GOT3 (cell line): ENCODE data around the gene DOK7.

Source experiments
- DNase-seq: peaks from one replicate; lab custom pipeline; 2025; ENCODE audit warnings: mixed read lengths; lab: John Stamatoyannopoulos, UW

The DOK7 gene

DNA sequence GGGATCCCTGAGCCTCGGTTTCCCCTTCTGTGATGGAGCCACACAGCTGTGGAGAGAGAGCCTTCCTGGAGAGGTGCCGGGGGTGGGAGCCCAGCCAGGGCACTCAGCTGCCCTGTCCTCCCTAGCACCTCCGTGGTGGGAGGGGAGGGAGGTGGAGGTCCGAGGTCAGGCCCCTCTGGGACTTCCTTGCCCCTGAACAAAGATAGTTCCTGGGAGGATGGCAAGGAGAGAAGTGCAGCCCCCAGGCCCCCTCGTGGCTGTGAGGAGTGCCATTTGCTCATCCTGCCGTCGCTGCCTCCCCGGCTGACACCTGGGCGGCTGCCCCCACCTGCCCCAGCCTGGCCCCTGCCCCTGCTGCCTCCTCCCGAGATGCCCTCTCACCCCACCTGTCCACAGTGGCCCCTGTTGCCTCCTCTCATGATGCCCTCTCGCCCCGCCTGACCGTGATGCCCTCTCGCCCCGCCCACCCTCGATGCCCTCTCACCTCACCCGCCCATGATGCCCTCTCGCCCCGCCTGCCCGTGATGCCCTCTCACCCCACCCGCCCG, 12.7 kb downstream of the DOK7 start:
- DNase-seq, result no peak

GRCh38 chr4:3476341-3476747, 13.2 kb downstream of the DOK7 start:
- DNase-seq, result no peak

- no peak for DNase-seq
Measured at GRCh38 chr4:3476936-3477749, 14.0 kb downstream of the DOK7 start.

GRCh38 chr4:3477750-3478430, 14.8 kb downstream of the DOK7 start:
- DNase-seq, result no peak

DNA sequence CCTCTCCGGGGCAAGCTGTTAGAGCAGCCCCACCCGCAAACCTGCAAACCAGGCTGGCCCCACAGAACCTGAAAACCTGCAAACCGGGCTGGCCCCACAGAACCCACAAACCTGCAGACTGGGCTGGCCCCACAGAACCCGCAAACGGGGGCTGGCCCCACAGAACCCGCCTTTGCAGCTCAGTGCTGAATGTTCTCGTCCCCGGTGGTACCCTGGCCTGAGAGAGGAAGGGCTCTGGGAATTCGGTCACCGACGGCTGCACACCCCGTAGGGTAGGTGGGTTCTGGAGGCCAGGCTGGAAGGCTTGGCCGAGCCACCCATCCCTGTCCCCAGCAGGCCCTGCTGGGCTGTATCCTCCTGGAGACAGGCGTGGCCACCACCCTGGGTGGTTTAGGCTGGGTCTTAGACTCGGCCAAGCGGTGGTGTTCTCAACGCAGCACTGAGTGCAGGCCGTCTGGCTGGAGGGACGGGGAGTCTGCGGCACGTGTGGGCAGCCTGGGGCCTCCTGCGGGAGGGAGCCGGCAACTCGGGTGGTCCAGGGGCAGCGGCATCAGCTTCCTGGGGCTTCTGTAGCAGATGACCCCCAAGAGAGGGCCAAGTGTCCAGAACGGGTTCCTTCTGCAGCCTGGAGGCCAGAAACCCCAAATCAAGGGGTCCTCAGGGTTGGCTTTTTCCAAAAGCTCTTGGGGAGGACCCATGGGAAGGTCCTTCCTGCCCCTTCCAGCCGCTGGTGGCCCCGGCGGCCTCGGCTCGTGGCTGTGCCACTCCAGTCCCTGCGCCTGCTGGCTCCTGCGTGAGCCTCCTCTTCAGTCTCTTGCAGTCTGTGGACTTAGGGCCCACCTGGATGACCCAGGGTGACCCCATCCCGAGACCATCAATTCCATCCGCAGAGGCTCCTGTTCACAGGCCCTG, 15.6 kb downstream of the DOK7 start:
- DNase-seq, result no peak

DNA sequence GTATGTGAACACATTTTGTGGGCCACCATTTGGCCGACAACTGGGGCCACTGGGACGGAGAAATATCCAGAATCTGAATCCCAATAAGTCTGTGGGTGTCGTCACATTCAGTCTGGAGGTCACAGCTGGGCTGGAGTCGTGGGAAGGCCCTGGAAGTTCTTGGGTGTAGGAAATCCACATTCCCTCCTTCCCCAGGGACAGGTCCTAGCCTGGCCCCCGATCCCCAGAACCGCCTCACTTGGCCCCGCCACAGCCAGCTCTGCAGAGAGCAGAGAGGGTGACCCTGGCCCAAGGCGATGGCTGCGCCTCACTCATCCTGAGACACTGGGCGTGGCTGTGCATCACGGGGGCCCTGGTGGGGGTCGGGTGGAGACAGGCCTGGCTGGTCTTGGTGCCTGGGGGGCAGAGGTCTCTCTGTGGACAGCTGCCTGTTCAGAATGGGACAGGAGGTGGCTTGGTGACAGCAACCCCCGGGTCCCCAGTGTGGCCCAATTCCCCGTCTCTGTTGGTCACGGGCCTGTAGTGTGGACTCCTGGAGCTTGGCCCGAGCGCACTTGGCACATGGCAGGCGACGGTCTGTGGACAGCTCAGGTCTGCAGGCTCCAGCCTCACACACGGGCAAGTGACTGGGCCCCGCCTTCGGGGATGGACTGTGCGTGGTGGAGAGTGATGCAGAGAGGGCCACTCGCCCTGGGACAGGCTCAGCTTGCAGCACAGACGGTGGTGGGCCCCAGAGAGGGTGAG, 16.4 kb downstream of the DOK7 start:
- no peak for DNase-seq

DNA sequence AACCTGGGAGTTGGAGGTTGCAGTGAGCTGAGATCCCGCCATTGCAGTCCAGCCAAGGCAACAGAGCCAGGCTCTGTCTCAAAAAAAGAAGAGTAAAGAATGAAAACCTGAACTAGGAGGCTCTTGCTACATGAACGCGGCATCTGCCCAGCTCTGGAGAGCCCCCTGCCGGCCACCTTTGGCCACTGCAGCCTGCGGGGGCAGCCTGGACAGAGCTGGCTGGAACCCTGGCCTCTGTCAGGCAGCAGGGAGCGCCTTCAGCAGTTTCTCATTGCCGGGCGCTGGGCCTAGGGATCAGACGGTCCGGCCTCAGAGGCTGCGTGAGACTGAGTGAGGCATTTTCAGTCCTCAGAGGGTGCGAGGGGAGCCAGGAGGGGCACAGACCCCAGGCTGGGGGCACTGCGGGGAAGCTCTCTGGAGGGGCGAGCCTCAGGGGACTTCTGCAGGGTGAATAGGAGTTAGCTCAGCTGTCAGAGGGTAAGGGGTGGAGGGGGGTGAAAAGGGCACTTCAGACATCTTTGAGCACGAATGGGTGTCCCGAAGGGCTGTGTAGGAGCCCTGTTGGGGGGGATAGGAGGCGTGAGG, 17.5 kb downstream of the DOK7 start:
- peak; percentile 43 for DNase-seq

GRCh38 chr4:3481113-3481531, 18.0 kb downstream of the DOK7 start:
- DNase-seq, result no peak

- DNase-seq, result no peak
Measured at GRCh38 chr4:3481783-3482393, 18.8 kb downstream of the DOK7 start.

- no peak for DNase-seq
Measured at GRCh38 chr4:3482707-3483106, 19.6 kb downstream of the DOK7 start.

DNA sequence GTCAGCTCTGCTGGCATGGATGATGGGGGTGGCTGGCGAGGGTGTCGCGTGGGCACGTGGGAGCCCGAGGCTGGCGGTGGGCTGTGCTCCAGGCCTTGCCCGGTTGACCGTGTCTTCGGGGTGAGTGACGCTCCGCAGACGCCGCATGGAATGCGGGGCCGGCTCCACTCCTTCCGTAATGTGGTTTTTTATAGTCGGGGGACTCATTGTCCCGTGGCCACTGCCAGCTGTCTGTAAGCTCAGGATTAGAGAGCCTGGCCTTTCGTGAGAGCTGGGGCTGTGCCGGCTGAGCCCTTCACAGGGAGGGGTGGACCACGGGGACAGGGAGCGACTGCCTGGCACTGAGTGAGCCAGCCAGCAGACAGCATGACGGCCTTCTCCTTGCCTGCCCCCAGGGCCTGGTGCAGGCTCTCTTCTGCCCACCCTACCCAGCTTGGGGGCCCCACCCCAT, 20.4 kb downstream of the DOK7 start:
- no peak for DNase-seq

DNA sequence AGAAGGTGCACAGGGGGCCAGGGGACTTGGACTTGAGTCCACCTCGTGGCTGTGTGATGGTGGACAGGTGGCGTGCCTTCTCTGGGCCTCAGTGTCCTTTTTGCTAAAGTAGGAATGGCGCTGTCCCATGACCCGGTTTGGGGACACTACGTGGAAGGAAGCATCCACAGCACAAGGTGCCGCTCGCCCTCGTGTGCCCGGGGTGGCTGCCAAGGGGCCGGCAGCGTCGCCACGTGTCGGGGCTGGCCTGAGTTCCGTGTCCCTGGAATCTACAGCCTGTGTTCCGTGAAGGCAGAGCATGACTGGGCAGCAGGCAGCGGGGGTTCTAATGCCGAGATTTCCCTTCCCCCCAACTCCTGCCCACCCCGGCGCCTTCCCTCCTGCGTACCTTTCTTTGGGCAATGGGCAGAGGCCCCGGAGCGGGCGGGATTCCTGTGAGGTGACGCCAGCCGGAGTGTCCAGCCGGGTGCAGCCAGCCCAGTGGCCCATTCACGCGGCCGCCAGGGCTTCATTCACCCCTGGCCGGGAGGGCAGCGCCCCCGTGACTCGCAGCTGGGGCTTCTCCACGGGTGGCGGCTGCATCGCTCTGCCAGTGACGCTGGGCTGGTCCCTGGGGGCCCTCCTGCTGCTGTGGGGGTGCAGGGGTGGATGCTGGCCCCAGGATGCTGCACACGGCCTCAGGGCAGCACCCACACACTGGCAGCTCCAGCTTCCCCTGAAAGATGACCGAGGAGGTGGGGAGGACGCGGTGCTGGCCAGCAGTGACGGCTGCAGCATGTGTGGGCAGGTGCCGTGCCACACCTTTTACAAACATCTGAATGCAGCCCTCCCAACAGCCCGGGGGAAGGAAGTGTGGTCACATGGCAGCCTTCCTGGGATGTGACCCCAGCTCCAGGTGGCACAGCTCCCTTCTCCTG, 21.2 kb downstream of the DOK7 start:
- DNase-seq, result no peak

GRCh38 chr4:3485011-3485791, 22.1 kb downstream of the DOK7 start:
- DNase-seq, result no peak

GRCh38 chr4:3485886-3486540, 22.9 kb downstream of the DOK7 start:
- no peak for DNase-seq

- no peak for DNase-seq
Measured at GRCh38 chr4:3486541-3487540, 23.7 kb downstream of the DOK7 start.

GRCh38 chr4:3487861-3488260, 24.8 kb downstream of the DOK7 start:
- no peak for DNase-seq

DNA sequence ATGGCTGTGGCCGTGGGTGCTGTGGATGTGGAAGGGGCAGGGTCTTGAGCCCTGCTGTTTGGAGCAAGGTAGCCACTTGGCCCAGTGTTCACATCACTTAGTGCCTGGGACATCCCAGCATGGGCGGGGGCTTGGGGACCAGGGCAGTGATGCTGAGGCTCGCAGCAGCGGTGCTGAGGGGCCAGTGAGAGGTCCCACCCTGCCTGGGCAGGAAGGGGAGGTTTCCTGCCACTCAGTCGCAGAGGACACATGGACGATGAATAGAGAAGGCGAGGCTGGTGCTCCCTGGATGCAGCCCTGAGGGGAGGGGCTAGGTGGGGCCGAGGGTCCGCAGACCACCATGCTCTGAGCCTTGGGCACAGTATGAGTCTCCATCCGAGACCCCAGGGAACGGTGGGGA, 25.7 kb downstream of the DOK7 start:
- DNase-seq, result no peak
